Neural cell (in vitro differentiated cells): ENCODE results near the gene CNIH3.

ENCODE experiments used
- EP300 ChIP-seq: fragments of 450-650 bp; conservative IDR thresholded peaks from 2 replicates; pipeline ENCODE4 v1.6.1; 2014; ENCODE audit warnings: antibody characterized with exemption, mild to moderate bottlenecking, moderate library complexity; ENCODE audit not compliant: poor library complexity, severe bottlenecking
- EZH2 ChIP-seq: fragments of 200-600, 300-800 bp; shearing (Covaris generic), sonication (generic); IDR thresholded peaks from 2 replicates; pipeline ENCODE4 v1.6.1; 2014; ENCODE audit warnings: antibody characterized with exemption, low read length, borderline replicate concordance, mild to moderate bottlenecking; ENCODE audit not compliant: insufficient read depth, poor library complexity, severe bottlenecking
- MXI1 ChIP-seq: fragments of 450-650 bp; conservative IDR thresholded peaks from 2 replicates; pipeline ENCODE4 v1.6.1; 2014; ENCODE audit warnings: antibody characterized with exemption, mild to moderate bottlenecking; ENCODE audit not compliant: poor library complexity, severe bottlenecking
- POLR2AphosphoS5 ChIP-seq: IDR thresholded peaks from 2 replicates; pipeline ENCODE4 v1.6.1; 2012
- RAD21 ChIP-seq: fragments of 450-650 bp; conservative IDR thresholded peaks from 2 replicates; pipeline ENCODE4 v1.6.1; 2014; ENCODE audit warnings: antibody characterized with exemption, mild to moderate bottlenecking, moderate library complexity
- SMC3 ChIP-seq: fragments of 450-650 bp; conservative IDR thresholded peaks from 2 replicates; pipeline ENCODE4 v1.6.1; 2014; ENCODE audit warnings: antibody characterized with exemption, mild to moderate bottlenecking, moderate library complexity; ENCODE audit not compliant: poor library complexity
- TAF1 ChIP-seq: IDR thresholded peaks from 2 replicates; pipeline ENCODE4 v1.6.1; 2012; ENCODE audit warnings: low read depth
- TF ChIP-seq, protein P1 (sequence below): fragments of 450-650 bp; IDR thresholded peaks from 2 replicates; pipeline ENCODE4 v1.5.1; 2014; ENCODE audit warnings: antibody characterized with exemption, mild to moderate bottlenecking, moderate library complexity; ENCODE audit not compliant: poor library complexity, severe bottlenecking
- TF ChIP-seq, protein P2 (sequence below): IDR thresholded peaks from 2 replicates; pipeline ENCODE4 v1.6.1; 2012; ENCODE audit warnings: borderline replicate concordance

DNA sequence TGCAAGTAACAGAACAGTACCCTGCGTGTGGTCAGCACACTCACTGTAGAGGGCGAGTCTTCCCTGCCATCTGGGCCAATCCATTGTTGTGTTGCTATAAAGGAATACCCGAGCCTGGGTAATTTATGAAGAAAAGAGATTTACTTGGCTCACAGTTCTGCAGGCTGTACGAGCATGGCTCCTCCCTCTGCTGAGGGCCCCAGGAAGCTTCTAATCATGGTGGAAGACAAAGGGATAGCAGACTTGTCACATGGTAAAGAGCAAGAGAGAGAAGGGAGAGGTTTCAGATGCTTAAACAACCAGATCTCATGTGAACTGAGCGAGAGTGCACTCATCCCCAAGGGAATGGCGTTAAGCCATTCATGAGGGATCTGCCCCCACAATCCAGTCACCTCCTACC, 126.2 kb downstream of the CNIH3 start:
- no peak for TF ChIP-seq TAF1
- TF ChIP-seq, protein P1, sequence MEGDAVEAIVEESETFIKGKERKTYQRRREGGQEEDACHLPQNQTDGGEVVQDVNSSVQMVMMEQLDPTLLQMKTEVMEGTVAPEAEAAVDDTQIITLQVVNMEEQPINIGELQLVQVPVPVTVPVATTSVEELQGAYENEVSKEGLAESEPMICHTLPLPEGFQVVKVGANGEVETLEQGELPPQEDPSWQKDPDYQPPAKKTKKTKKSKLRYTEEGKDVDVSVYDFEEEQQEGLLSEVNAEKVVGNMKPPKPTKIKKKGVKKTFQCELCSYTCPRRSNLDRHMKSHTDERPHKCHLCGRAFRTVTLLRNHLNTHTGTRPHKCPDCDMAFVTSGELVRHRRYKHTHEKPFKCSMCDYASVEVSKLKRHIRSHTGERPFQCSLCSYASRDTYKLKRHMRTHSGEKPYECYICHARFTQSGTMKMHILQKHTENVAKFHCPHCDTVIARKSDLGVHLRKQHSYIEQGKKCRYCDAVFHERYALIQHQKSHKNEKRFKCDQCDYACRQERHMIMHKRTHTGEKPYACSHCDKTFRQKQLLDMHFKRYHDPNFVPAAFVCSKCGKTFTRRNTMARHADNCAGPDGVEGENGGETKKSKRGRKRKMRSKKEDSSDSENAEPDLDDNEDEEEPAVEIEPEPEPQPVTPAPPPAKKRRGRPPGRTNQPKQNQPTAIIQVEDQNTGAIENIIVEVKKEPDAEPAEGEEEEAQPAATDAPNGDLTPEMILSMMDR, result no peak
- TF ChIP-seq EZH2, result no peak
- no peak for TF ChIP-seq MXI1
- TF ChIP-seq, protein P2, sequence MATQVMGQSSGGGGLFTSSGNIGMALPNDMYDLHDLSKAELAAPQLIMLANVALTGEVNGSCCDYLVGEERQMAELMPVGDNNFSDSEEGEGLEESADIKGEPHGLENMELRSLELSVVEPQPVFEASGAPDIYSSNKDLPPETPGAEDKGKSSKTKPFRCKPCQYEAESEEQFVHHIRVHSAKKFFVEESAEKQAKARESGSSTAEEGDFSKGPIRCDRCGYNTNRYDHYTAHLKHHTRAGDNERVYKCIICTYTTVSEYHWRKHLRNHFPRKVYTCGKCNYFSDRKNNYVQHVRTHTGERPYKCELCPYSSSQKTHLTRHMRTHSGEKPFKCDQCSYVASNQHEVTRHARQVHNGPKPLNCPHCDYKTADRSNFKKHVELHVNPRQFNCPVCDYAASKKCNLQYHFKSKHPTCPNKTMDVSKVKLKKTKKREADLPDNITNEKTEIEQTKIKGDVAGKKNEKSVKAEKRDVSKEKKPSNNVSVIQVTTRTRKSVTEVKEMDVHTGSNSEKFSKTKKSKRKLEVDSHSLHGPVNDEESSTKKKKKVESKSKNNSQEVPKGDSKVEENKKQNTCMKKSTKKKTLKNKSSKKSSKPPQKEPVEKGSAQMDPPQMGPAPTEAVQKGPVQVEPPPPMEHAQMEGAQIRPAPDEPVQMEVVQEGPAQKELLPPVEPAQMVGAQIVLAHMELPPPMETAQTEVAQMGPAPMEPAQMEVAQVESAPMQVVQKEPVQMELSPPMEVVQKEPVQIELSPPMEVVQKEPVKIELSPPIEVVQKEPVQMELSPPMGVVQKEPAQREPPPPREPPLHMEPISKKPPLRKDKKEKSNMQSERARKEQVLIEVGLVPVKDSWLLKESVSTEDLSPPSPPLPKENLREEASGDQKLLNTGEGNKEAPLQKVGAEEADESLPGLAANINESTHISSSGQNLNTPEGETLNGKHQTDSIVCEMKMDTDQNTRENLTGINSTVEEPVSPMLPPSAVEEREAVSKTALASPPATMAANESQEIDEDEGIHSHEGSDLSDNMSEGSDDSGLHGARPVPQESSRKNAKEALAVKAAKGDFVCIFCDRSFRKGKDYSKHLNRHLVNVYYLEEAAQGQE, result no peak
- no peak for TF ChIP-seq POLR2AphosphoS5
- TF ChIP-seq RAD21, result no peak
- TF ChIP-seq EP300, result no peak
- no peak for TF ChIP-seq SMC3
